ENCODE results near the gene WNK2. TPM values are rescaled to one million over a fixed set of nuclear protein-coding genes. Genes with fewer than 3 reads are reported as not detected.

WNK2 gene
- polyA plus RNA-seq, 3 donors: 0.40 TPM; not detected in 2

GRCh38 chr9:93270976-93271375 lies 87.0 kb downstream of the WNK2 start:
- Histone ChIP-seq H3K79me2 (ENCODE audit: insufficient read depth, low read length) (no peaks in the 10 kb centered on the region), H3K9ac (ENCODE audit: insufficient read depth, low read length, poor library complexity, severe bottlenecking) (no peak overlapping the region), H3K27ac (ENCODE audit: low read depth in 1 of 2, low read length in 2 of 2) (no peak overlapping the region), H3K36me3 (replicated peaks in 1 of 2; ENCODE audit: control insufficient read depth in 1 of 2, insufficient read depth in 2 of 2, low read length in 2 of 2) (no peaks in the 10 kb centered on the region), H3K4me3 (replicated peaks in 1 of 3; ENCODE audit: low read depth in 2 of 3, low read length in 3 of 3) (no peak overlapping the region), H3K4me1 (ENCODE audit: control insufficient read depth in 1 of 2, insufficient read depth in 2 of 2, low read length in 2 of 2) (no peaks in the 10 kb centered on the region), H3K9me3 (replicated peaks in 1 of 2; ENCODE audit: control insufficient read depth in 1 of 2, insufficient read depth in 1 of 2, low read length in 2 of 2) (no peaks in the 10 kb centered on the region), H3K4me2 (replicated peaks; ENCODE audit: extremely low read depth, low read length, poor library complexity, severe bottlenecking) (no peak overlapping the region), H4K20me1 (ENCODE audit: insufficient read depth, low read length) (no peaks in the 10 kb centered on the region), H2AFZ (ENCODE audit: insufficient read depth, low read depth, low read length, poor library complexity, severe bottlenecking) (no peak overlapping the region), H3K27me3 (ENCODE audit: control insufficient read depth in 2 of 2, insufficient read depth in 2 of 2, low read length in 2 of 2) (peaks cover 2 to 6% of the 10 kb centered on the region in 2 donors)
- Mint-ChIP-seq H3K4me1 (peaks cover 2% of the 10 kb centered on the region), H3K36me3 (no peaks in the 10 kb centered on the region), H3K27ac (no peak overlapping the region), H3K9me3 (peaks cover 2 to 24% (median 14%) of the 10 kb centered on the region in 7 donors), H3K4me3 (no peak overlapping the region), H3K27me3 (ENCODE audit: low read depth in 3 of 3) (peaks cover 14 to 50% (median 24%) of the 10 kb centered on the region in 3 donors)
- 100% methylated on average over 1 of the region's 3 CpGs for WGBS (ENCODE audit: insufficient coverage)
- no peak for DNase-seq
- intact Hi-C loops (cut with micrococcal nuclease): no loop called here
- no peak for TF ChIP-seq CTCF (IDR thresholded peaks at IDR 0.05)

DNA sequence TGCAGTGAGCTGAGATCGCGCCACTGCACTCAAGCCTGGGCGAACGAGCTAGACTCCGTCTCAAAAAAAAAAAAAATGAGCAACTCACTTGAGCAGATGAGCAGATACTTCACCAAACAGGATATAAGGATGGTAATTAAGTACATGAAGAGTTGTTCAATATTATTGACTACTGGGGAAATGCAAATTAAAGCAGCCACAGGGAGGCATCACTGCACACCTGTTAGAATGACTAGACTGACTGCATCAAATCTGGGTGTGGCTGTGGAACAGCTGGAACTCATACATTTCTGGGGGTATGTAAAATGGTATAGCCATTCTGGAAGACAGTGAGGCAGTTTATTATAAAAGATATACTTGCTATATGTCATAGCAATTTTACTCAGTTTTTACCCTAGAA lies 93.0 kb downstream of the WNK2 start:
- Histone ChIP-seq H3K4me1 (ENCODE audit: control insufficient read depth in 1 of 2, insufficient read depth in 2 of 2, low read length in 2 of 2) (no peaks in the 10 kb centered on the region), H3K9ac (ENCODE audit: insufficient read depth, low read length, poor library complexity, severe bottlenecking) (no peak overlapping the region), H3K36me3 (replicated peaks in 1 of 2; ENCODE audit: control insufficient read depth in 1 of 2, insufficient read depth in 2 of 2, low read length in 2 of 2) (no peaks in the 10 kb centered on the region), H3K4me3 (replicated peaks in 1 of 3; ENCODE audit: low read depth in 2 of 3, low read length in 3 of 3) (no peak overlapping the region), H3K9me3 (replicated peaks in 1 of 2; ENCODE audit: control insufficient read depth in 1 of 2, insufficient read depth in 1 of 2, low read length in 2 of 2) (no peaks in the 10 kb centered on the region), H2AFZ (ENCODE audit: insufficient read depth, low read depth, low read length, poor library complexity, severe bottlenecking) (no peak overlapping the region), H3K4me2 (replicated peaks; ENCODE audit: extremely low read depth, low read length, poor library complexity, severe bottlenecking) (no peak overlapping the region), H3K27me3 (ENCODE audit: control insufficient read depth in 2 of 2, insufficient read depth in 2 of 2, low read length in 2 of 2) (peaks cover 30 to 34% of the 10 kb centered on the region in 2 donors), H3K27ac (ENCODE audit: low read depth in 1 of 2, low read length in 2 of 2) (no peak overlapping the region), H4K20me1 (ENCODE audit: insufficient read depth, low read length) (no peaks in the 10 kb centered on the region), H3K79me2 (ENCODE audit: insufficient read depth, low read length) (no peaks in the 10 kb centered on the region)
- Mint-ChIP-seq H3K4me1 (no peaks in the 10 kb centered on the region), H3K27me3 (ENCODE audit: low read depth in 3 of 3) (peaks cover 15 to 51% (median 49%) of the 10 kb centered on the region in 3 donors), H3K36me3 (no peaks in the 10 kb centered on the region), H3K9me3 (peaks cover 0 to 20% (median 13%) of the 10 kb centered on the region in 7 donors), H3K4me3 (no peak overlapping the region), H3K27ac (no peak overlapping the region)
- no peak for DNase-seq
- intact Hi-C loops (cut with micrococcal nuclease): no loop called here
- no CpG with 5 or more reads among the region's 5 CpGs for WGBS (ENCODE audit: insufficient coverage)
- no peak for TF ChIP-seq CTCF (IDR thresholded peaks at IDR 0.05)

Measured in CD14-positive monocyte (primary cell).